ENCODE data around the gene FDXR.

Gene FDXR

GRCh38 chr17:74854792-74855191 lies 18.0 kb downstream of the FDXR start:
- DNase-seq = no peak

DNA sequence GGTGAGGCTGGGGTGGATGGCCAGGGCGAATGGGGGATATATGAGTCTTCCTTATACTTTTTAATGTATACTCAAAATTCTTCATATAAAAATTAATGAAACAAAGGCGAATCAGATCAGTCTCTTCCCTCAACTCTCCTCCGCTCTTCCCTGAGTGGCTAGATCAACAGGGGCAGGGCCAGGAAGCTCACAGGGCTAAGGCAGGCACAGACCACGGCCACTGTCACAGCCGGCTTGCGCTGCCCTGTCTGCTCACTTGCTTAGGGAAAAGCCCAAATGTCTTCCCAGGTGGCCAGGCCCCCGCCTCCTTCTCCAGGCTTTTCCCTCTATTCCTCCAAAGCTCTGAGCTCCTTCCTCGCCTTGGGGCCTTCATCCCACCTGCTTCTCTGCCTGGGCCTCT lies 19.1 kb downstream of the FDXR start:
- DNase-seq = no peak

- peak; percentile 19 for DNase-seq
Observed at GRCh38 chr17:74853048-74853397, 19.8 kb downstream of the FDXR start.

DNA sequence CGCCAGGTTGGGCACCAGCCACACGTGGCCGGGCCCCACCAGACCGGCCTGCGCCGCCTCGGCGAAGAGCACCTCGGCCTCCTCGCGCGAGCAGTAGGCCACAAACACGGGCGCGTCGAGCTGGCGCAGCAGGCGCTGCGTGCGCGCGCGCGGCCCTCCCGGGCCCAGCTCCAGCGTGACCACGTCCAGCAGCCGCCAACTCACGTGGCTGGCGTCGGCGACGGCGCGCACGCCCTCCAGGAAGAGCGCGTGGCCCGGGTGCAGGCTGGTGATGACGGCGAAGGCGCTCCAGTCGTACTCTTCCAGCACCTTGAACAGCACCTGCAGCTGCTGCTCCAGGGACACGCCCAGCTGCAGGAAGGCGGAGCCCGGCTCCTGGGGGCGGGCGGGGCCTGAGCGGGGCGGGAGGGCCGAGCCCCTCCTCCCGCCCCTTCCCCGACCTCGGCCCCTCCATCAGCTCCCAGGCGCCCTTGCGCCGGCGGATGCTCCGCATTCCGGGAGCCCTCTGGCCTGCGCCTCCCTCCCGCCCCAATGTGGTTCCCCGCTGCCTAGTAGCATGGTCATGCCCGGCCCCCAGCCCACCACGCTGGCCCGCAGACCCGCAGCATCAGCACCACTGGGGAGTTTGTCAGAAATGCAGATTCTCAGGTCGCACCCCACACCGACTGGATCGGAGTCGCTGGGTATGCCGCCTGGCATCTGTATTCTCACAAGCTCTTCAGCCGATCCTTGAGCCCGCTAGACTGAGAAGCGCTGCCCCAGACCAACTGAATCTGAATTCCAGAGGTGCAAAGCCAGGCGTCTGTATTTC lies 20.4 kb downstream of the FDXR start:
- peak; percentile 75 for DNase-seq

- no peak for DNase-seq
Observed at GRCh38 chr17:74851612-74852236, 21.1 kb downstream of the FDXR start.

DNA sequence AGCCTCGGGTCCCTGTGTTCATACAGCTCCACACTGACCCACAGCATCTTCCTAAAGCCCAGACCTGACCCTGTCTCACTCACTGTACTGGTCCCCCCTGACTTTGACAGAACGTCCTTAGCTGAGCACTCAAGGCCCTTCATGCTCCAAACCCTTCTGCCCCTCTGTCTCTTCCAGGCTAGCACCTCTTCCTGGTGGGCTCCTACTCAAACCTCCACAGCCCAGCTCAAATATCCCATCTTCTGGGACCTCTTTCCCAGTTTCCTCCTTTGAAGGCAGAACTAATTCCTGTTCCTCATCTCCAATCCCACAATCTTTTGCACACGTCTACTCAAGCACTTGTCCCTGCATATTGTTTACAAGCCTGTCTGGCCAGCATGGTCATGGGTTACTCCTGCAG lies 21.9 kb downstream of the FDXR start:
- no peak for DNase-seq

GRCh38 chr17:74850310-74850709 lies 22.5 kb downstream of the FDXR start:
- DNase-seq = no peak

DNA sequence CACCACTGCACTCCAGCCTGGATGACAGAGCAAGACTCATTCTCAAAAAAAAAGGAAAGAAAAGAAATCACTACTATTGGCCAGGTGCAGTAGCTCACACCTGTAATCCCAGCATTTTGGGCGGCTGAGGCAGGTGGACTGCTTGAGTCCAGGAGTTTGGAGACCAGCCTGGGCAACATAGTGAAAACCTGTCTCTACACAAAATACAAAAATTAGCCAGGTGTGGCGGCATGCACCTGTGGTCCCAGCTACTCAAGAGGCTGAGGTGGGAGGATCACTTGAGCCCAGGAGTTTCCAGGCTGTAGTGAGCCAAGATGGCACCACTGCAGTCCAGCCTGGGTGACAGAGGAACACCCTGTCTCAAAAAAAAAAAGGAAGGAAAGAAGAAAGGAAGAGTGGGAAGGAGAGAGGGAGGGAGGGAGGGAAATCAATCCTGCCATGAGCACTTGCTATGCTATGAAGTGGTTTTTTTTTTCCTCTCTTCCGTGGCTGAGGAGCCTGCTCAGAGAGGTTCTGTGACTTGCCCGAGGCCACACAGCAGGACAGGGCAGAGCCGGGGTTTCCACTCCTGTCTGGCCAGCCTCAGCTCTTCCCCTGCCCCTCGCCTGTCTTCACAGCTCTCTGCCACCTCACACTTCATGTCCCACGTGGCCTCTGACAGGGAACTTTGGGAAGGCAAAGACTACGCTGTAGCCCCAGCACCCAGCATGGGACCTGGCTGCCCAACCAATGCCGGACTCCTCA lies 24.0 kb downstream of the FDXR start:
- DNase-seq = no peak

DNA sequence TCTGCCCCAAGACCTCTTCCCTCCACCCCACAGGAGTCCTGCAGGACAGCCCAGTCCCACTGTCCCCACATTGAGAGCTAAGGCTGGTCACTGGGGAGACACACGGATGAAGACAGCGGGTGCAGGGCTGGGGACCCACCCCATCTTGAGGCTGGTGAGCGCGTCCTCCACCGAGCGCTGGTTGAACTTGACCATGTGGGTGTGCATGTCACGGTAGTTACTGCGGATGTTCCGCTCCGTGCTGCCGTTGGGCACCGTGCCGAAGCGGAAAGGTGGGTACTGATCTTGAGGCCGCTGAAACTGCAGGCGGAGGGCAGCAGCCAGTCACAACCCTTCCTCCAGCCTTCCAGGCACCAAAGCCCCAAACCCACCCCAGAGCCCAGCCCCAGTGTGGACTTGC lies 26.2 kb downstream of the FDXR start:
- no peak for DNase-seq

DNA sequence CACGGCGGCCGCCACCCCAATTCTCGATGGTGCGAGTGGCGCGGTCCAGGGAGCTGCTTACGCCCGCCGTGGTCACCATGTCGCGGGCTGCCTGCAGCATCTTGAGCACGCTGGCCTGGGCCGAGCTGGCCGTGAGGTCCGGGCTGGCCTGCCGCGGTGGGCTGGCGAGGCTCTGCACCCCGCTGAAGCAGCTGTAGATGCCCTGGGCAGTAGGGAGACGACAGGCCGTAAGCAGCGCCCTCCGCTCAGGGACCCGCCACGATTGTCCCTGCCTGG lies 29.5 kb downstream of the FDXR start:
- DNase-seq = no peak

GRCh38 chr17:74842599-74843351 lies 30.0 kb downstream of the FDXR start:
- DNase-seq = peak; percentile 37

DNA sequence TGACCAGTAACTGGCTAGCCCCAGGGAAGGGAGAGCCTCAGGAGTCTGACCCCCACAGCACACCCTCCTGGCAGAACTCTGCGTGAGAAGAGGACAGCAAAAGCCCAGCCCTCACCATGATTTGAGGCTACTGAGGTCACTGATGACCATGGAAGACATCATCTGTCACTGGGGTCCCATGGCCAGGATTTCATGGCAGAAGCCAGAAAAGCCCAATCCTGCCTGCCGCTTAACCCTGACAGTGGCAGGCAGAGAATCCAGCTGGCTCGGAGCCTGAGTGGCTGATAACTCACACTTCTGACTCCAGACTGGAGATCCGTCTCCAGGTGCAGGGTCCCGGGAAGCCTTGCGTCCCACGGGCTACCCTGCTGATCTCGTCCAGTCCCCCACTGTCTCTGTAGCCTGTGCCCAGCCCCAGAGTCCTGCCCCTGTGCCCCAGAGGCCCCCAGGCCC lies 30.6 kb downstream of the FDXR start:
- DNase-seq = no peak

GRCh38 chr17:74840989-74841666 lies 31.7 kb downstream of the FDXR start:
- DNase-seq = no peak

DNA sequence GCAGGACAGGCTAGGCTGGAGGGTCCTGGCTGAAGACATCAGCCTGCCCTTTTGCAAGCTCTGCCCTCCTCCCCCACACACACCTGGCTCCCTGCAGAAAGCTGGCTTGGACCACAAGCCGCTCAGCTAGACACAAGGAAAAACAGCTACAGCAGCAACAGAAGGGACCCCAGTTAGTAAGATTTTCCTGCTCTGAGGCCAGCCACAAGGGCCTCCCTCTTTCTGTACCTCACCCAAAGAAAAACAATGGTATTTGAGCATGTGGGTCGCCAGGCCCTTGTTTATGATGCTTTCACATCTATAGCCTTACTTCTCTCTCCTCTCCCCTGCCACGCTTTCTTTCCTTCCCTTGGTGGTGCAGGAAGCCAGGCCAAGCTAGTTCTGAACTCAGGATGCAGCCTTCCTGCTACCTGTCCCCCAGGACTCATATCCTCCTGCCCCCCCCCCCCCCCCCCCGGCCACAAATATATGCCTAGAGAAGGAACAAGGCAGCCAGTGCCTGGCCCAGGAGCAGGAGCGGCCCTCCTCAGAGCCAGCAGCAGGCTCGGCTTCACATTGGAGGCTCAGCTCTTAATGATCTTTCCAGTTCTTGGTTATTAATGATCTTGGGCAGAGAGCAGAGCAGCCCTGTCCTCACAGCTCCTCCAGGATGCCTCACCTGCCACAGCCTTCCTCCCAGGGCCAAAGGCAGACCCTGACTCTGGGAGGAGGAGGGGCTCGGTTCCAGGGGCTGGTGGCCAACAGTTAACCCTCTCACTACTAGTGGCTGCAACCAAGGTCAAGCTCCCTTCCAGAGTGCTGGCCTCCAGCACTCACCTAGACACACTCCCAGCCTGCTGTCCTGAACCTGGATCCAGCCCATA lies 32.6 kb downstream of the FDXR start:
- no peak for DNase-seq

DNA sequence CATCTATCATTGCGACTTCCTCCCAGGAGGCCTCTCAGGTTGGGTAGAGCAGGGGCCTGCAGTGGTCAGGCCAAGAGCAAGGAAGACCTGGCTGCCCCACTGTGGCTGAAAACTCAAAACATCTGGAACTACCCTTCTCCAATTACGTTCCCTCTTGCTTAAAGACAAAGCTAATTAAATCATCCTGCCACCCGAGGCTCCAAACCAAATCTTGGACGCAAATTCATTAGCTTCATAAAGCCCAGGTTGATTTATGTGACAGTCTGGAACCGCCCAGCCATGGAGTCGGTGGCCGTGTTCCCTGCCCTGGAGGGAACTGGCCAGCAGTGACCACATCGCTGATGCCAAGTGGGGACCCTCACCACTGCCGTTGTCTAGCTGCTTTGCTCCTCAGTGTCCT lies 34.5 kb downstream of the FDXR start:
- DNase-seq = no peak

DNA sequence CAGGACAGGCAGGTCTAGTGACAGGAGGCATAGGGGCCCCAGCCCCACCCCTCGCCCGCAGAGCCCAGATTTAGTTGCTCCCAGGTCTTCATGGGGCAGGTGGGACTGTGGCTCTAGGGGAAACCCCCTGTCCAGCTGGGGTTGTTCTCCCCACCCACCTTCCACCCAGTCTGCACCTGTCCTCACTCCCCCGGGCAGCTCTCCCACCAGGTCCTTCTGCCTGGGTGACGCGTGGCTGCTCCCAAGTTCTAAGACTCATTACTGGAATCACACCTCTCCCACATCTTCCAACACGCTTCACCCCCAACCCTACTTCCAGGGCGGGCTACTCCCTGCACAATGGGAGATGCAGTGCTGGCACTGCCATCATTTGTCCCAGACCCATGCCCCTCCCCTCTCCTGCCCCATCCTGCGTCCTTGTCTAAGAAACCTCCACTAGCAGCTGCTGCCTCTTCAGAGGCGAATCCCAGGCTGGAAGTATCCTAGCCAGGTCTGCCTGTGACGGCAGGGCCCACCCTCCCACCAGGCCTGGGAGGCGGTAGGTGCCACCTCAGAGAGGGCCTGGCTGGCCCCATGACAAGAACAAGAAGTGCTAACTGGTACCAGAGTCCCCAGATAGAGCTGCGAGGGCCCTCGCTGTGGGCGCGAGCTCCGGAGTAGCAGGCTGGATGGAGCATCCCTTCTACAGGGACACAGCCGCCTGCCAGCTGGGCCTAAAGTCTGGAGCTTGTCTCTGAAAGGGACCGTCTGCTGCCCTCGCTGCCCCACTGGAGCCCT lies 35.9 kb downstream of the FDXR start:
- DNase-seq = no peak

DNA sequence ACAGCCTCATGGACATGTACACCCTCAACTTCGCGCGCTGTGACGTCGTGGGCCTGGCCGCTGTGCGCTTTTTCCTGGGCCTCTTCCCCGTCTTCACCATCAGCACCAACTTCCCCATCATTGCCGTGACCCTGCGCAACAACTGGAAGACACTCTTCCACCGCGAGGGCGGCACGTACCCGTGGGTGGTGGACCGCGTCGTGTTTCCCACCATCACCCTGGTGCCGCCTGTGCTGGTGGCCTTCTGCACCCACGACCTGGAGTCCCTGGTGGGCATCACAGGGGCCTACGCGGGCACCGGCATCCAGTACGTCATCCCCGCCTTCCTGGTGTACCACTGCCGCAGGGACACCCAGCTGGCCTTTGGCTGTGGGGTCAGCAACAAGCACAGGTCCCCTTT lies 36.6 kb downstream of the FDXR start:
- no peak for DNase-seq

GRCh38 chr17:74833501-74834377 lies 39.1 kb downstream of the FDXR start:
- DNase-seq = no peak

- no peak for DNase-seq
Observed at GRCh38 chr17:74832421-74832820, 40.4 kb downstream of the FDXR start.

Measured in stimulated activated CD4-positive, alpha-beta T cell treated with anti-CD3 and anti-CD28 coated beads, Interleukin-15, amount 100 ng/mL, for 24 hours (primary cell).